Mucosa of rectum (tissue), 2 donors: Measurements from ENCODE around the gene LRMDA.

Experiments used
- H3K27ac ChIP-seq, 2 donors: one replicate each; pipeline ENCODE4 v1.7.0; 2013; ENCODE audit warnings: inconsistent platforms in 2 of 2, low read depth in 2 of 2, low read length in 2 of 2
- H3K27me3 ChIP-seq, 2 donors: one replicate each; pipeline ENCODE4 v1.7.0; 2013; ENCODE audit warnings: low read length in 2 of 2; ENCODE audit not compliant: control insufficient read depth in 2 of 2, insufficient read depth in 2 of 2
- H3K36me3 ChIP-seq, 2 donors: one replicate each; pipeline ENCODE4 v1.7.0; 2013; ENCODE audit warnings: low read length in 2 of 2; ENCODE audit not compliant: control insufficient read depth in 2 of 2, insufficient read depth in 2 of 2
- H3K4me1 ChIP-seq, 2 donors: one replicate each; pipeline ENCODE4 v1.7.0; 2013; ENCODE audit warnings: low read length in 2 of 2, mild to moderate bottlenecking in 1 of 2; ENCODE audit not compliant: control insufficient read depth in 2 of 2, insufficient read depth in 2 of 2
- H3K4me3 ChIP-seq, 2 donors: one replicate each; pipeline ENCODE4 v1.7.0; 2013; ENCODE audit warnings: low read length in 2 of 2
- H3K9ac ChIP-seq, 2 donors: one replicate each; pipeline ENCODE4 v1.7.0; 2013; ENCODE audit warnings: low read length in 2 of 2, low read depth in 1 of 2, mild to moderate bottlenecking in 1 of 2
- H3K9me3 ChIP-seq, 2 donors: one replicate each; pipeline ENCODE4 v1.7.0; 2013; ENCODE audit warnings: low read length in 2 of 2; ENCODE audit not compliant: control insufficient read depth in 2 of 2
- donor health status: healthy.
- donor health status: Normal muscosa, but diverticular disease.

The LRMDA gene

DNA sequence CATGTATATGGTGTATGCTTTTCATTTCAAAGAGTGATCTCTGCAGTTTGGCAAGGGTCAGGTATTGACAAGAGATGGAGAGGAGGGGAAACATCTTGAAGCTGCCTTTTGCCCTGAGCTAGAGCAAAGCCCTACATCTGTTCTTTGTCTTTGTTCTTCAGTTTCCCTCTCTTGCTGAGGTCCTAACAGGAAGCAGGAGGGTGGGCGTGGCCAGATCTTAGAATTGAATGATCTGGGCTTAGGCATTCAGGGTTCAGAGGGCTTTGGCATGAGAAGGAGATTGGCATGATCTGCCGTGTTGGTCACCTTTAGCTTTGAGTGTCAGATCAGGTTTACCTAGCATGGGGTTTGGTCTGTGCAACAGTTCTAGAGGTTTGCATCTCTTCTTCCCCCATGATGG is 41.3 kb downstream of the LRMDA start:
- H3K9me3 ChIP-seq, result no peaks in the 10 kb centered on the region
- H3K27ac ChIP-seq, result no peak overlapping the region
- peaks cover 3% of the 10 kb centered on the region in 2 donors for H3K4me1 ChIP-seq
- no peaks in the 10 kb centered on the region for H3K27me3 ChIP-seq
- H3K36me3 ChIP-seq, result no peaks in the 10 kb centered on the region
- no peak overlapping the region for H3K4me3 ChIP-seq
- H3K9ac ChIP-seq, result no peak overlapping the region

DNA sequence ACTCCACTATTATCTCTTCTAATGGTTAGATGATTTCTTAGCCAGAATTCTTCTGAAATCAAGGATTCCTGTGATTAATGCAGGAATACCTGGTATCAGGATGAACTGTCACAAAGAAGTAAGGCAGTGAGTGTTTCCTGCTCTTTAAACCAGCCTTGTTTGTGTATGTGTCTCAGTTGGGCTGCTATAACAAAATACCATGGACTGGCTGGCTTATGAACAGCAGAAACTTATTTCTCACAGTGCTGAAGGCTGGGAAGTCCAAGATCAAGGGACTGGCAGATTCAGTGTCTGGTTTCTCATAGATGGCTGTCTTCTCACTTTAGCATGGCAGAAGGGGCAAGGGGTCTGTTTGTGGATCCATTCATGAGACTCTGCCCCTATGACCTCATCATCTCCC is 42.7 kb downstream of the LRMDA start:
- no peak overlapping the region for H3K9ac ChIP-seq
- H3K4me3 ChIP-seq, result no peak overlapping the region
- no peak overlapping the region for H3K27ac ChIP-seq
- no peaks in the 10 kb centered on the region for H3K36me3 ChIP-seq
- H3K9me3 ChIP-seq, result no peaks in the 10 kb centered on the region
- no peaks in the 10 kb centered on the region for H3K27me3 ChIP-seq
- peaks cover 3% of the 10 kb centered on the region in 2 donors for H3K4me1 ChIP-seq

DNA sequence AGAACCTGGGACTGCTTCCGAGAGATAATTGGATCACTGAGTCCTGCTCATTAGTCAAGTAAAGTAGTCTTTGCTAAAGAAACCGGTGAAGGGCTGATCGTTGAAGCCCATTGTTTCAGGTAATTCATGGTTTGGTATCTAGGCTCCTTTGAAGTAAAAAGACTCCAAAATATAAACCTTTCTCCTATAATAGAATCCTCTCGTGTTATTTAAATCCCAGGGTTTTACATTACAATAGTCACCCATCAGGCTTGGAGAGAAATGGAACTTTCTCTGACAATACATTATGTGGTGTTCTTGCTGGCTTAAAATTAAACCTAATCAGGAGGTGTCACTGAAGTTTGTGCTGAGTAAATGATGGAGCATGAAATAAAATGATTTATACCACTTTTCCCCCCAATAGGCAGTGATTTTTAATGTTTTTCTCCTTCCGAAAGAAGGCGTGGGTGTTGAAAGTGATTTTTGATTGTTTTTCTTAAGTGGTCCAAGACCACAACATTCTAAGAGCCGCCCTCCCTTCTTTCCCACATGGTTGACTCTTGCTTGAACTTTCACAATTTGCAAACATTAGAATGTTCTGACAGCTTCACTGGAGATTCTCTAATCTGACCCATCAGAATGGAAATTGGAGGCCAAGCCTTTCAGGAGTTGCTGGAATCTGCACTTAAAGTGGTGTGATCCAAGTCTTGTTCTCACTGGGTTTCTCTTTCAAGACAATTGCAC is 44.2 kb downstream of the LRMDA start:
- no peak overlapping the region for H3K27ac ChIP-seq
- no peaks in the 10 kb centered on the region for H3K27me3 ChIP-seq

DNA sequence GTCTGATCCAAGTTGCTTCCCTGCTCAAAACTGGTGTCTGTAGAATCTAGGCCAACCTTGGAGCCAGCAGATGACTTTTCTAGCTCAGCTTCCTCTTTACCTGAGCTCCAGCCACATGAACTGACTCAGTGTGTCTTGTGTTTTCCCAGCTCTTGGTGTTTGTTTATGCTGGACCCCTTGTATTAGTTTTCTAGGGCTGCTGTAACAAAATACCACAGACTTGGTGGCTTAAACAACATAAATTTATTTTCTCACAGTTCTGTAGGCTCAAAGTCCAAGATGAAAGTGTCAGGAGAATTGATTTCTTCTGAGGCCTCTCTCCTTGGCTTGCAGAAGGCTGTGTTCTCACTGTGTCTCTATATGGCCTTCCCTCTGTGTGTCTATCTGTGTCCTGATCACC is 45.1 kb downstream of the LRMDA start:
- no peak overlapping the region for H3K9ac ChIP-seq
- no peak overlapping the region for H3K4me3 ChIP-seq
- H3K27me3 ChIP-seq, result no peaks in the 10 kb centered on the region
- no peaks in the 10 kb centered on the region for H3K4me1 ChIP-seq
- no peak overlapping the region for H3K27ac ChIP-seq
- H3K36me3 ChIP-seq, result no peaks in the 10 kb centered on the region
- H3K9me3 ChIP-seq, result no peaks in the 10 kb centered on the region

More for the DNA sequence above, 44.2 kb downstream of the LRMDA start:
- Histone ChIP-seq H3K4me3 (no peak overlapping the region), H3K9me3 (no peaks in the 10 kb centered on the region), H3K36me3 (no peaks in the 10 kb centered on the region), H3K9ac (no peak overlapping the region), H3K4me1 (peaks cover 3% of the 10 kb centered on the region in 2 donors)

DNA sequence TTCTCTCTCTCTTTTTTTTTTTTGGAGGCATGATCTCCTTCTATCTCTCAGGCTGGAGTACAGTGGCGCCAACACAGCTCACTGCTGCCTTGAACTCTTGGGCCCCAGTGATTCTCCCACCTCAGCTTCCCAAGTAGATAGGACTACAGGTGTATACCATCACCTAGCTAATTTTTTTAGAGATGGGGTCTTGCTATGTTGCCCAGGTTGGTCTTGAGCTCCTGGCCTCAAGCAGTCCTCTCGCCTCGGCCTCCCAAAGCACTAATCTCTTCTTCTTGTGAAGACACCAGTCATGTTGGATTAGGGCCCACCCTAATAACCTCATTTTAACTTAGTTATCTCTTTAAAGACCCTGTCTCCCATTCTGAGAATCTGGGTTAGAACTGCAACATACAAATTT is 45.6 kb downstream of the LRMDA start:
- H3K27ac ChIP-seq, result no peak overlapping the region
- H3K4me1 ChIP-seq, result no peaks in the 10 kb centered on the region
- no peaks in the 10 kb centered on the region for H3K27me3 ChIP-seq
- H3K9ac ChIP-seq, result no peak overlapping the region
- no peak overlapping the region for H3K4me3 ChIP-seq
- H3K36me3 ChIP-seq, result no peaks in the 10 kb centered on the region
- no peaks in the 10 kb centered on the region for H3K9me3 ChIP-seq

DNA sequence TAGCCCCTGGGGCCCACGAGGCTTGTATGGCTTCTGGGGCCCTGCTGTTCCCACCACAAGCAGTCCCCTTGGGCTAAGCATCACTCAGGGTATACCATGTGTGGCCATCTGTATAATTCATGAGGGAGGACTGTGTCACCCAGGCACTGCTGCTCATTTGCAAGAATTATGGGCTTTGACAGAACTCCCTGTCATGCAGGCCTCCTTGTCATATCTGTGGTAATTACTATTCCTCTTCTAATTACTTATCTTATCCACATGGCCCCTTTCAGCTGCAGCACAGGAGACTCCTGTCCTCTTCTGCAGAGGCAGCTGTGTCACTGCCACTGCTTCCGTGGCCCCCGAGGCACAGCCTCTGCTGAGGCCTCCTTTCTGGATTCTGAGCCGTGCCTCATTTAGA is 46.3 kb downstream of the LRMDA start:
- no peaks in the 10 kb centered on the region for H3K4me1 ChIP-seq
- H3K27me3 ChIP-seq, result no peaks in the 10 kb centered on the region
- no peaks in the 10 kb centered on the region for H3K36me3 ChIP-seq
- no peak overlapping the region for H3K4me3 ChIP-seq
- no peak overlapping the region for H3K9ac ChIP-seq
- H3K9me3 ChIP-seq, result no peaks in the 10 kb centered on the region
- no peak overlapping the region for H3K27ac ChIP-seq

DNA sequence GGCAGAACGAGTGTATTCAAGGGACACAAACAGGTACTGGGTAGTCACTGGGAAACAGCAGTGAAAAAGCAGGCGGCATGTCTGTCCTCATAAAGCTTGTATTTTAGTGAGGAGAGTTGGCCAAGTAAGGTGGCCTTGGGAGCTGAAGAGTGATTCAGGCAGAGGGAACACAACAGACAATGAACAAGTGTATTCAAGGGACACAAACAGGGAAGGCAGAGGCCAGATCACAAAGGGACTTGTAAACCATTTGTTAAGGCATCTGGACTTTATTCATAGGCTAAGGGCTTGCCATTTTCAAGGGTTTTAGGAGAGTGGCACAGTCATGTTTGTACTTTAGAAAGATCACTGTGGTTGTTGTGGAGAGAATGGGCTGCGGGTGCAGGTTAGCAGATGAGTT is 49.0 kb downstream of the LRMDA start:
- Histone ChIP-seq H3K4me3 (no peak overlapping the region), H3K4me1 (no peaks in the 10 kb centered on the region), H3K27me3 (no peaks in the 10 kb centered on the region), H3K9ac (no peak overlapping the region), H3K36me3 (no peaks in the 10 kb centered on the region), H3K27ac (no peak overlapping the region), H3K9me3 (no peaks in the 10 kb centered on the region)

DNA sequence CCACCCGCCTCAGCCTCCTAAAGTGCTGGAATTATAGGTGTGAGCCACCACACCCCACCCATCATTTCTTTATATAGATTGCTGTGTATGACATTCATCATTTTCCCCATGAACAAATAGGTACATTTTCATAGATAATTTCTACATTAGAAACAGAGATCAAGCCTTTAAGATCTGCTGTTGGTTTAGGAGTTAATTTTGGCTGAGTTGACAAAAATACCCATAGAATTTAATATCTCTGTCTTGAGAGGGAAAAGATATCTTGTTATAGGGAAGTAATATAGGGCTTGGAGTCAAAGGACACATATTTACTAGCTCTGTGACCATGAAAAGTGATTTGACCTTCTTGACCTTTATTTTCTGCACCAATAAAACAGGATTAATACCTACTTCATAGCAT is 51.8 kb downstream of the LRMDA start:
- Histone ChIP-seq H3K27me3 (no peaks in the 10 kb centered on the region), H3K36me3 (no peaks in the 10 kb centered on the region), H3K9ac (no peak overlapping the region), H3K4me1 (no peaks in the 10 kb centered on the region), H3K27ac (no peak overlapping the region), H3K9me3 (no peaks in the 10 kb centered on the region), H3K4me3 (no peak overlapping the region)

DNA sequence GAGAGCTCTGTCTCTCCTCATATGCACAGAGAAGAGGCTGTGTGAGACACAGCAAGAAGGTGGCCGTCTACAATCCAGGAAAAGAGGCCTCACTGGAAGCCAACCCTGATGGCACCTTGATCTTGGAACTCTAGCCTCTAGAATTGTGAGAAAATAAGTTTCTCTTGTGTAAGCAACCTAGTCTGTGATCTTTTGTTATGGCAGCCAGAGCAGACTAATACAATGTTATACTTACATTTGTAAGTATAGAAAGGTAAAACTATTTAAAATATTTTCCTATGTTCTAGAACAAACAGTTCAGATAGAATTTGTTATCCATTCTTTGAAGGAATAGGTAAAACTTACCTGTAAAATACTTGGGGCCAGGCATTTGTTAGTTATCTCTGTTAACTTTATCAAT is 53.3 kb downstream of the LRMDA start:
- Histone ChIP-seq H3K4me1 (no peaks in the 10 kb centered on the region), H3K9ac (no peak overlapping the region), H3K4me3 (no peak overlapping the region), H3K27ac (no peak overlapping the region), H3K36me3 (no peaks in the 10 kb centered on the region), H3K27me3 (no peaks in the 10 kb centered on the region), H3K9me3 (no peaks in the 10 kb centered on the region)

DNA sequence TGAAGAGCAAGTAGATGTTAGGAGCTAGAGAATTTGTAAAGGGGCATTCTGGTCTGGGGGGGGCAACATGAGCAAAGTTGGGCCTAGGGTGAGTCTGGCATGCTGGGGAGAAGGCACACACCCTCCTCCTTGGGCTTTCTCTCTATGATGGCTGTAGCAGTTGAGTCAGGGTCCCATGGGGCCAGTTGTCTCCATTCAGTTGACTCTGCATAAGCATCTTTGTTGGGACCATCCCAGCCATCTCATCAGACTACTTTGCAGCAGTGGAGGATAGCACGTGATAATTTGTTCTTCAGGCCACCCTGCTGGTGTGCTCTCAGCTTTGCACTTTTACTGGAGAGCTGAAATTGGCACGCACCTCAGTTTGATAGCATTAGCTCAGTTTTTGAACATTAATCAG is 55.2 kb downstream of the LRMDA start:
- H3K4me3 ChIP-seq, result no peak overlapping the region
- no peak overlapping the region for H3K27ac ChIP-seq
- H3K9ac ChIP-seq, result no peak overlapping the region
- no peaks in the 10 kb centered on the region for H3K4me1 ChIP-seq
- no peaks in the 10 kb centered on the region for H3K27me3 ChIP-seq
- no peaks in the 10 kb centered on the region for H3K9me3 ChIP-seq
- H3K36me3 ChIP-seq, result no peaks in the 10 kb centered on the region
